Hematopoietic multipotent progenitor cell treated with erythropoietin and hydrocortisone succinate and interleukin-3 and kit ligand, for 8 days (in vitro differentiated cells): ENCODE data around the gene LCN6.

Experiments used
- DNase-seq: peaks from one replicate; pipeline ENCODE4 v3.0.0-alpha.2; 2015

LCN6 gene

GRCh38 chr9:136741883-136742571 is 6.3 kb downstream of the LCN6 start:
- DNase-seq = no peak

- DNase-seq = peak; percentile 30
Observed at GRCh38 chr9:136740971-136741882, 7.1 kb downstream of the LCN6 start.

DNA sequence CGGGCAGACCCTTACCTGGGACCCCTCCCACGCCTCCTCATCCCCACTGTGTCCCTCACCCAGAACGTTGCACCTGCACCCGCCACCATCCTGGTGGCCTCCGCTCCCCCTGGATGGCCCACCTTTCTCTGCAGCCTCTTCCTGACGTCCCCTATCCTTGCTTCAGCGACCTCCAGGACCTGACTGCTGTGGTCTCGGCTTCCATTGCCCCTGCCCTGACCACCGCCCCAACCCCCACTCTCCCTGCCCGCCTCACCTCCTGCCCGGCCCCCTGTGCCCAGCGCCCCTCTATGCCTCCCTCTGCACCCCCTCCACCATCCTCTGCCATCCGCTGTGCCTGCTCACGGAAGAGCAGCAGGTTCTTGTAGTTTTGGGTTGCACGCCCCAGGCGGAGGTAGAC is 7.8 kb downstream of the LCN6 start:
- no peak for DNase-seq

- DNase-seq = no peak
Observed at GRCh38 chr9:136740069-136740468, 8.3 kb downstream of the LCN6 start.

DNA sequence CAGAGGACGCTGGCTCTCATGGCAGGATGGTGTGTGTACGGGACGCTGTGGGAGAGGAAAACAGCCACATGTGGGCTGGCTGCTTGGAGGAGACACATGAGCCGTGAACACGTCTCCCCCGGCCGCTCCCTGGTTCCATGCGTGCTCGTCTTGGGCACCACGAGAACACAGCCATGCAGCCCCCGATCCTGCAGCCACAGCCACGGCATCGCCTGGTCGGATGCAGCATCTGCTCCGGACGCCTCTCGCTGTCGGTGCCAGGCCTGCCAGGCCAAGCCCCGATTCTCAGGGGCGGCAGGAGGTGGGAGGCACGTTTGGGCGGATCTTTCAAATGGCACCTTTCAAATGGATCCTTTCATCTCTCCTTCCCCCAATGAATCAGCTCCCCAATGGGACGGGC is 8.8 kb downstream of the LCN6 start:
- no peak for DNase-seq

- DNase-seq = no peak
Observed at GRCh38 chr9:136738960-136739359, 9.4 kb downstream of the LCN6 start.

DNA sequence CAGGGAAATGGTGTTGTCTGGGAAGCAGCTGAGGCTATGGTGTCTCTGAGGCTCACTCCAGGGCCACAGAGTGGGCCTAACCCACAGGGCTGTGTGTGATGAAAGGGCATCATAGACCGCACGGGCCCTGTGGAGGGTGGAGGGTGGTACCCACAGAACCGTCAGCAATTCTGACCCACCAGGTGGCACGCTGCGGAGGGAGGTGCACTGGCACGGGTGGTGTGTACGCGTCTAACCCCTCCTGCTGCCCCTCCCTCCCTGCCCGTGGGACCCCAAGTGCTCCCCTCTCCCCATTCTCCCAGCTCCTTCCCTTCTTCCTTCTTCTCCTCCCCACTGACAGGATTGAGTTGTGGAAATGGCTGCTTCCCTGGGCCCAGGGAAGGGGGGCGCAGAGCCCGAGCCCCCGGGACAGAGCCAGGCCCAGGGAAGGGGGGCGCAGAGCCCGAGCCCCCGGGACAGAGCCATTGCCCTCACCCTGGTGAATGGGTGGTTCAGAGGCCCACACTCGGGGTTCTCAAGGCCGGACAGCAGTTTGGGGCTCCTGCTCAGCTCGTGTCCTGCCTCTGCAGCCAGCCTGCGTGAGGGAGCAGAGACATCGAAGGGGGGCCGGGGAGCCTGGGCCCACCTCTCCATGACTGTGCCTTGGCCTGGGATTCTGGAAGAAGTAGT is 12.4 kb downstream of the LCN6 start:
- DNase-seq = no peak

DNA sequence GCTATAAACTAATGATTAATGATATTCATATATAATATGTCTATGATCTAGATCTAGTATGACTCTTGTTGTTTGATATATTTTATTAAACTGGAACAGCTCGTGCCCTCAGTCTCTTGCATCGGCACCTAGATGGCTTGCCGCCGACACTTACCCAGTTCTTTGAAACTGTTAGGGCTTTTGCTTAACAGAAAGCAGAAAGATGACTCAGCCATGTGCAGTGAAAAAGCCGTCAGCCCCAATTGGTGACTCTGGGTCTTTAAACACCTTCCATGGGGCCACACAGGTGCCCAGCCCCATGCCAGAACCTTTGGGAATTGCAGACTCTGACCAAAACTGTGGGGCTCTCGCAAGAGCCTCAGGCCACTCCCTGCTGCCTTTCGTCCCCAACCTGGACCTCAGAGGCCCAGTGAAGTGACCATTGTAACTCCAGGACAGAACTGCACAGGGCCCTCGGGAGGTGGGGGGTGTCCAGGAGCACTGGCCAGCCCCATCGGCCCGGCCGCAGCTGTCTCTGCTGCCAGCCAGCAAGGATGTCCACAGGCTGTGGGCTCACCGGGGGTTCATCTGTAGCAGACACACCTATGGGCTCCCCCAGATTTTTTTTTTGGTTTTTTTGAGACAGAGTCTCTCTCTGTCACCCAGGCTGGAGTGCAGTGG is 13.4 kb downstream of the LCN6 start:
- DNase-seq = no peak

DNA sequence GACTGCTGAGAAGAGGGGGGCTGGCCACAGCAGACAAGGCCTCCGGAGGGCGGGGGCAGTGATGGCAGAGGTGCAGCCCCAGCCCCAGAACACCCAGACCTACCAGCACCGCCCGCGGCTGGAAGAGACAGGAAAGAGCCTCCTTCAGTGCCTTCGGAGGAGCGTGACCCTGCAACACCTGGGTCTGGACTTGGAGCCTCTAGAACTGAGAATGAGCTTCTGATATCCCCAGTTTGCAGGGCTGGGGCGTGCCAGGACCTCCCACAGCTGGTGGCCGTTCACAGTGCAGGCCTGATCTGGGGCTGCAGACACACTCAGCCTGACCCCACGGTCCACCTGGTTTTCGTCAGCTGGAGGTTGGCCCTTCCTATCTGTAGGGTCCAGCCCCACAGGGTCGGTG is 14.7 kb downstream of the LCN6 start:
- no peak for DNase-seq

GRCh38 chr9:136732444-136733178 is 15.7 kb downstream of the LCN6 start:
- DNase-seq = no peak

DNA sequence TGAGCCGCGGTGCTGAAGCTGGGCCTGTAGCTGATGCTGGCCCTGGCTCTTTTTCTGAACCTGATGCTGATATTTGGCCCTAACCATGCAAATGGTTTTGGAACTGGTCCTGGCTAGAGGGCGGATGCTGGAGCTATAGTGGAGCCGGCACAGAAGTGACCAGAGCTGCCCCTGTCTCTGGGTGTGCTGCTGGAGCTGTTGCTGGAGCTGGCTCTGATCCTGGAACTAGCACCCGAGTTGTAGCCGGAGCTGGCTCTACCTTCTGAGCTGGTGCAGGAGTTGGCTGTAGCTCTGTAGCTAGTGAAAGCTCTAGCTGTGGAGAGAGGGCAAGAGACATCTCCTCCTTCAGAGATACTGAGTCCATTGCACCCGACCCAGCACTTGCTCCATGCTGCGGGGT is 18.4 kb downstream of the LCN6 start:
- no peak for DNase-seq

DNA sequence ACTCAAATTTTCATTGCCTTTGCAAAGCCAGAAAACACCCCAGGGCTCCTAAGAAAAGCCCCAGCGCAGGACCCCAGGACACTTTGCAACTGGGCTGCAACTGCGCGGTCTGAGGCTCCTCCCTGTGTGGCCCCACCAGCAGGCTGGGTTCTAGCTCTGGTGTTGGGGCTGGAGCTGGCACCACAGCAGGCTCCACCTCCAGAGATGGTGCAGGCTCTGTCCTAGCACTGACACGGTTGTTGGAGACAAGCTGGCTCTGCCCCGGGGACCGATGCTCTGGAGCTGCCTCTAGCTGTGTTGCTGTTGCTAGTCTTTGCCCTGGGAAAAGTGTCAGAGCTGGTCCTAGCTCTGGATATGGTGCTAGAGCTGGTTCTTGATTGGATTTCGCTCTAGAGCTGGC is 19.2 kb downstream of the LCN6 start:
- DNase-seq = peak; percentile 75

DNA sequence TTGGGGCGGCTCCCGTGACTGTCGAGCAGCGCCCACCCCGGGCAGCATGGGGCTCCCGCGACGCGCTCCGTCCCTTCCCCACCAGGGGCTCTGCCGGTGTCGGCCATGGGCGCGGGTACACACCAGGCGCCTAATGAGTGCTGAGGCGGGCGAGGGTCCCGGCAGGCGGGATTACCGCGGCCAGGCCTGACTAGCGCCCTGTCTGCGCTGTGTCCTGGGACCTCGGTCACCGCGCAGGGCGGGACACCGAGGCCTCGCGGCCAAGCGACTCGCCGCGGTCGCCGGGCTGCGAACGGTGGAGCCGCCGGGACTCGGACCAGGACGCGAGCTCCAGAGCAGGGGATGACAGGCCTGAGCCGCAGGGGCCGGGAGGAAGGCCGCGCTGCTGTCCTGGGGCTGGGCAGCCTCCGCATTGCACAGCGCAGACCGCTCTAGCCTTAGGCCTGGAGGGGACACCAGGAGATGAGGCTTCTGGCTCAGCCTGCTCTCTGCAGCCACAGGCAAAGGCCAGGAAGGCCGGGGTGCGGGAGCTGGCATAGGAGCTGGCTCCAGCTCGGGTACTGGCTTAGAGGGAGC is 19.7 kb downstream of the LCN6 start:
- DNase-seq = no peak

DNA sequence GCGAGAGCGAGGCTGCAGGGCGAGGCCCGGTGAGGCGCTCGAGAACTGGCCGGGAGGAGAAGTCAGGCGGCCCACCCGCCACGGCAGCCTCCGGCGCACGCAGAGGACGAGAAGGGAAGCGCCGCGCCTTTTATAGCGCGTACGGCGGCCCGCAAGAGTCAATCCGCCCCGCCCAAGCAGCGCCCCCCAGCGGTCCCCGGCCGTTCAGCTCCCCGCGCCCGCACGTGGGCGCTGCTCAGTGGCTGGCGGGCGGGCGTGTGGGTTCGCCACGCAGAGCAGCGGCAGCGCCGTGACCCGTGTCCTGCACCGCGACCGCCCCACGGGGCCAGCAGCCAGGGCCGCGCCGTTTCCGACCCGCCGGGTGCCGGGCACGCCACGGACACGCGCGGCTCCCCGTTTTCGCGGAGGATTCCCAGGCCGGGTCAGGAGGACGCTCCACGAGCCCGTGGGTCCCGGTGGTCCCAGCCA is 20.2 kb downstream of the LCN6 start:
- DNase-seq = peak; percentile 85

DNA sequence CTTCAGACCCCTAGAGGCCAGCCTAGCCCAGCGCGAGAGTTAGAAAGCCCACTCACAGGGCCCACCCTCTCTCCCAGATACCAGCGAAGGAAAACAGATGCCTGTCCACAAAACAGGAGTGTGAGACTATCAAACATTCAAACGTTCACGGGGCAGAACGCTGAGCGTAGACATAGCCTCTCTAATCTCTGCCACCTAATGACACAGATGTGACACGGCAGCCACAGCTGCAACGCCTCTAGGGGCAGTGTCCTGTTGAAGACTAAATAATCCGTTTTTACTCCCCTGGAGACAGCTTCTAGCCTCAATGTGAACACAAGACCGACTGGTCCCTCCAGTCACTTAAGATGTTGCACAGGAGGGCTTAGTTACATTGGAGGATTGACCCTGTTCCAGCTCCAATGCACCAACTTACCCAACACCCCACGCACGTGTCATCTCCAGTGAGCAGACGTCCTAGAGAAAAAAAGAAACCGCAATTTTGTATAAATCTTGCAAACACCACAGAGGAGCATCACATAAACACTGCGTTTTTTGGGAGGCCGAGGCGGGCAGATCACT is 21.6 kb downstream of the LCN6 start:
- peak; percentile 84 for DNase-seq

- DNase-seq = no peak
Observed at GRCh38 chr9:136726118-136726517, 22.2 kb downstream of the LCN6 start.

GRCh38 chr9:136725612-136726011 is 22.7 kb downstream of the LCN6 start:
- no peak for DNase-seq

DNA sequence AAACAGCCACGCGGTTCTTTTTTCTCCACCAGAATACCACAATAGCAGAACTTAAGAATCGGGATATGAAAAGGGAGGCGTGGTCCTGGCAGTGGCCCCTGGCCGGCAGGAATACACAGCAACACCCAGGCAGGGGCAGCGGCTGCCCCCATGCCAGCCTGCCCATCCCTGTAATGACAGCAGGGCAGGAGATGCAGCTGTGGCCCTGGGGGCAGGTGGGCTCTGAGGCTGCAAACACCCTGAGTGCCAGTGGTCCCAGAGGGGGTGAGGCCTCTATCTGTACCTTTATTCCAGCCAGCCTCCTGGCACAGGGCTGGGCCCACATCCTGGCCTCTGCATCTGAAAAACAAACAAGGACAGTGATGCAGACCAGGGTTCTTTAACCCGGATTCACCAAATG is 23.6 kb downstream of the LCN6 start:
- DNase-seq = no peak

- no peak for DNase-seq
Observed at GRCh38 chr9:136723989-136724388, 24.3 kb downstream of the LCN6 start.

GRCh38 chr9:136723362-136723976 is 24.9 kb downstream of the LCN6 start:
- no peak for DNase-seq

GRCh38 chr9:136722969-136723356 is 25.4 kb downstream of the LCN6 start:
- peak; percentile 33 for DNase-seq
